Sigmoid colon (tissue), 7 donors: Measurements from ENCODE around the gene MEPCE. TPM values are rescaled to one million over a fixed set of nuclear protein-coding genes. Genes with fewer than 3 reads are reported as not detected.

Source experiments
- DNase-seq: peaks from one replicate; pipeline ENCODE4 v3.0.0-alpha.2; 2019
- H3K27ac ChIP-seq, 4 donors: fragments of 200-600 bp; sonication (generic); one replicate each; pipeline ENCODE4 v1.5.1; 2016 to 2019; ENCODE audit warnings: mild to moderate bottlenecking in 1 of 4
- H3K27me3 ChIP-seq, 3 donors: fragments of 200-600 bp; sonication (generic); one replicate each; pipeline ENCODE4 v1.5.1; 2019; ENCODE audit warnings: mild to moderate bottlenecking in 1 of 3
- H3K36me3 ChIP-seq, 4 donors: fragments of 200-600 bp; sonication (generic); one replicate each; pipeline ENCODE4 v1.5.1; 2016 to 2019
- H3K4me1 ChIP-seq, 4 donors: fragments of 200-600 bp; sonication (generic); one replicate each; pipeline ENCODE4 v1.5.1; 2017 to 2019
- H3K4me3 ChIP-seq, 4 donors: fragments of 200-600 bp; sonication (generic); one replicate each; pipeline ENCODE4 v1.5.1; 2017 to 2019; ENCODE audit warnings: mild to moderate bottlenecking in 2 of 4, moderate library complexity in 1 of 4
- H3K9me3 ChIP-seq, 4 donors: fragments of 200-600 bp in 3 of 4; sonication (generic) in 3 of 4; one replicate each; pipeline versions ENCODE4 v1.5.1 to v1.6.1; 2013 to 2019
- CTCF ChIP-seq, 4 experiments: fragments of 450-650 bp in 3 of 4; fragments of 200-600 bp in 1 of 4; IDR thresholded peaks; one replicate each; pipeline ENCODE4 v1.5.1; 2016 to 2019; ENCODE audit warnings: antibody characterized with exemption in 4 of 4, mild to moderate bottlenecking in 3 of 4, moderate library complexity in 2 of 4
- EP300 ChIP-seq, 4 donors: sonication (generic); formaldehyde crosslinking; IDR thresholded peaks; one replicate each; pipeline ENCODE4 v1.6.1; 2017; ENCODE audit warnings: antibody characterized with exemption in 4 of 4
- POLR2A ChIP-seq, 2 donors: fragments of 450-650 bp; IDR thresholded peaks; one replicate each; pipeline ENCODE4 v1.6.1; 2016; ENCODE audit warnings: antibody characterized with exemption in 2 of 2, mild to moderate bottlenecking in 2 of 2, moderate library complexity in 2 of 2
- POLR2AphosphoS5 ChIP-seq, 4 donors: sonication (generic); formaldehyde crosslinking; IDR thresholded peaks; one replicate each; pipeline ENCODE4 v1.6.1; 2017; ENCODE audit warnings: antibody characterized with exemption in 4 of 4
- WGBS, 2 donors: extraction: QIAGEN DNeasy Blood & Tissue Kit; methylation state at CpG; one replicate each; pipeline ENCODE4 v1.1.7; 2013; 5-methylcytosine and 5-hydroxymethylcytosine counted together
- intact Hi-C: fragments of 100-400 bp; cut with DNase I; formaldehyde crosslinking; loops from one replicate; pipeline ENCODE4 v1.15.1; 2023
- polyA plus RNA-seq, 3 donors: library from polyadenylated mRNA; stranded (reverse); fragments of 200-250 nt; gene quantifications; one replicate each; pipeline ENCODE4 v1.2.3, GENCODE V29; 2013
- total RNA-seq, 4 donors: library from RNA; depleted of rRNA; stranded (reverse); fragments of >200 nt; gene quantifications; one replicate each; pipeline ENCODE4 v1.1.0, GENCODE V29; 2016
- donor health status: healthy with polysubstance abuse.
- donor health status: Bipolar disorder and iron deficiency.
- donor health status: healthy.

Gene MEPCE
- total and polyA plus RNA-seq, 7 donors: 18.0 to 32.1 (median 24.9) TPM

- Histone ChIP-seq H3K4me3 (peak overlapping the region; percentile 25 to 73 (median 64)), H3K27me3 (no peaks in the 10 kb centered on the region), H3K9me3 (no peaks in the 10 kb centered on the region), H3K4me1 (peaks cover 0 to 22% (median 19%) of the 10 kb centered on the region in 4 donors), H3K36me3 (no peaks in the 10 kb centered on the region), H3K27ac (peak overlapping the region in 3 of 4 donors; percentile 62 to 79 (median 70))
- 14 to 46% methylated on average over 14 of the region's 14 CpGs for WGBS, 2 donors
- DNase-seq: no peak
- TF ChIP-seq EP300 (IDR thresholded peaks at IDR 0.05) (no peak), POLR2AphosphoS5 (IDR thresholded peaks at IDR 0.05) (no peak), POLR2A (IDR thresholded peaks at IDR 0.05) (no peak), CTCF (IDR thresholded peaks at IDR 0.05) (no peak)
- intact Hi-C loops: loop anchor here (1.0 to 5.0 kb wide), 3 partner anchors 13 to 190 kb away; partner anchors contain the start of gene GNB2
Measured at GRCh38 chr7:100482728-100483089, 53.1 kb downstream of the MEPCE start.

- intact Hi-C loops: loop anchor here (1.0 to 5.0 kb wide), 3 partner anchors 14 to 189 kb away; partner anchors contain the start of gene GNB2
- Histone ChIP-seq H3K9me3 (no peaks in the 10 kb centered on the region), H3K36me3 (no peaks in the 10 kb centered on the region), H3K27me3 (no peaks in the 10 kb centered on the region), H3K27ac (peak overlapping the region; percentile 41 to 79 (median 66)), H3K4me3 (peak overlapping the region; percentile 25 to 73 (median 64)), H3K4me1 (peaks cover 0 to 21% (median 16%) of the 10 kb centered on the region in 4 donors)
- WGBS, 2 donors: 0 to 1% methylated on average over 79 of the region's 79 CpGs
- TF ChIP-seq CTCF (IDR thresholded peaks at IDR 0.05): peak; percentile 58 to 100 (median 70)
- no peak for TF ChIP-seq POLR2A (IDR thresholded peaks at IDR 0.05)
- peak; percentile 81 for DNase-seq
Measured at GRCh38 chr7:100483090-100483721, 53.6 kb downstream of the MEPCE start.

Other genes starting within 250 kb of the MEPCE start
- gene PVRIG, start 209.9 kb upstream of the MEPCE start, total RNA-seq: under 1 TPM in 3 of 4 donors, not detected in 1; 0.16 to 0.95 (median 0.36) TPM
- gene PVRIG, start 209.9 kb upstream of the MEPCE start, polyA plus RNA-seq: 10 to 100 TPM in 1 of 3 donors, under 1 TPM in 1, not detected in 1; 0.60 to 12.0 TPM
- gene SPDYE3, start 122.1 kb upstream of the MEPCE start, total RNA-seq: not detected
- under 1 TPM in 1 of 3 donors, not detected in 2; 0.16 TPM for gene SPDYE3, start 122.1 kb upstream of the MEPCE start, polyA plus RNA-seq
- 10 to 100 TPM; 25.3 to 56.2 (median 44.4) TPM for gene PILRB, start 71.7 kb upstream of the MEPCE start, total RNA-seq
- 10 to 100 TPM in 1 of 3 donors, 1 to 10 TPM in 2; 4.9 to 65.6 (median 7.2) TPM for gene PILRB, start 71.7 kb upstream of the MEPCE start, polyA plus RNA-seq
- 10 to 100 TPM in 1 of 4 donors, 1 to 10 TPM in 3; 5.0 to 10.0 (median 5.9) TPM for gene PILRA, start 56.3 kb upstream of the MEPCE start, total RNA-seq
- gene PILRA, start 56.3 kb upstream of the MEPCE start, polyA plus RNA-seq: 1 to 10 TPM; 5.4 to 6.9 (median 5.5) TPM
- gene ZCWPW1, start 1.1 kb upstream of the MEPCE start, total RNA-seq: 1 to 10 TPM; 3.8 to 9.4 (median 6.2) TPM
- gene ZCWPW1, start 1.1 kb upstream of the MEPCE start, polyA plus RNA-seq: 1 to 10 TPM; 1.2 to 6.2 (median 5.4) TPM
- gene PPP1R35, start 6.7 kb downstream of the MEPCE start, total RNA-seq: 10 to 100 TPM; 17.4 to 42.6 (median 35.2) TPM
- gene PPP1R35, start 6.7 kb downstream of the MEPCE start, polyA plus RNA-seq: 10 to 100 TPM; 28.2 to 45.5 (median 31.4) TPM
- under 1 TPM in 1 of 4 donors, not detected in 3; 0.95 TPM for gene SPACDR, start 34.4 kb downstream of the MEPCE start, total RNA-seq
- gene SPACDR, start 34.4 kb downstream of the MEPCE start, polyA plus RNA-seq: under 1 TPM in 1 of 3 donors, not detected in 2; 0.63 TPM
- 10 to 100 TPM; 24.4 to 31.6 (median 28.5) TPM for gene TSC22D4, start 49.4 kb downstream of the MEPCE start, total RNA-seq
- gene TSC22D4, start 49.4 kb downstream of the MEPCE start, polyA plus RNA-seq: 10 to 100 TPM; 46.8 to 53.5 (median 51.1) TPM
- 1 to 10 TPM; 1.1 to 1.5 (median 1.4) TPM for gene NYAP1, start 54.1 kb downstream of the MEPCE start, total RNA-seq
- 1 to 10 TPM in 1 of 3 donors, under 1 TPM in 1, not detected in 1; 0.23 to 1.6 TPM for gene NYAP1, start 54.1 kb downstream of the MEPCE start, polyA plus RNA-seq
- gene AGFG2, start 109.4 kb downstream of the MEPCE start, total RNA-seq: 10 to 100 TPM; 17.5 to 32.7 (median 20.2) TPM
- 10 to 100 TPM; 28.8 to 33.0 (median 30.7) TPM for gene AGFG2, start 109.4 kb downstream of the MEPCE start, polyA plus RNA-seq
- 1 to 10 TPM in 2 of 4 donors, under 1 TPM in 1, not detected in 1; 0.71 to 2.5 (median 1.9) TPM for gene SAP25, start 144.1 kb downstream of the MEPCE start, total RNA-seq
- 1 to 10 TPM in 1 of 3 donors, not detected in 2; 7.2 TPM for gene SAP25, start 144.1 kb downstream of the MEPCE start, polyA plus RNA-seq
- gene LRCH4, start 156.3 kb downstream of the MEPCE start, total RNA-seq: 10 to 100 TPM; 28.9 to 74.5 (median 42.9) TPM
- gene LRCH4, start 156.3 kb downstream of the MEPCE start, polyA plus RNA-seq: 10 to 100 TPM; 28.2 to 92.3 (median 40.7) TPM
- 1 to 10 TPM in 1 of 4 donors, under 1 TPM in 2, not detected in 1; 0.27 to 2.8 (median 0.71) TPM for gene FBXO24, start 156.5 kb downstream of the MEPCE start, total RNA-seq
- 1 to 10 TPM in 1 of 3 donors, under 1 TPM in 2; 0.46 to 1.2 (median 0.95) TPM for gene FBXO24, start 156.5 kb downstream of the MEPCE start, polyA plus RNA-seq
- 10 to 100 TPM; 14.3 to 76.4 (median 21.4) TPM for gene PCOLCE, start 172.5 kb downstream of the MEPCE start, total RNA-seq
- gene PCOLCE, start 172.5 kb downstream of the MEPCE start, polyA plus RNA-seq: 10 to 100 TPM in 2 of 3 donors, 1 to 10 TPM in 1; 2.3 to 36.7 (median 10.8) TPM
- 10 to 100 TPM in 3 of 4 donors, 1 to 10 TPM in 1; 8.0 to 16.4 (median 12.0) TPM for gene MOSPD3, start 182.7 kb downstream of the MEPCE start, total RNA-seq
- 10 to 100 TPM; 18.0 to 19.2 (median 18.7) TPM for gene MOSPD3, start 182.7 kb downstream of the MEPCE start, polyA plus RNA-seq
- under 1 TPM in 1 of 4 donors, not detected in 3; 0.71 TPM for gene TFR2, start 211.7 kb downstream of the MEPCE start, total RNA-seq
- gene TFR2, start 211.7 kb downstream of the MEPCE start, polyA plus RNA-seq: 1 to 10 TPM in 1 of 3 donors, not detected in 2; 2.2 TPM
- gene ACTL6B, start 226.6 kb downstream of the MEPCE start, total RNA-seq: under 1 TPM in 2 of 4 donors, not detected in 2; 0.68 to 0.71 TPM
- gene ACTL6B, start 226.6 kb downstream of the MEPCE start, polyA plus RNA-seq: under 1 TPM in 1 of 3 donors, not detected in 2; 0.58 TPM
- gene GNB2, start 243.9 kb downstream of the MEPCE start, total RNA-seq: 100 to 1,000 TPM; 133 to 199 (median 163) TPM
- gene GNB2, start 243.9 kb downstream of the MEPCE start, polyA plus RNA-seq: 100 to 1,000 TPM; 230 to 286 (median 236) TPM